GM18951 (cell line): ENCODE data around the gene IFT122.

Experiments
- POLR2A ChIP-seq: IDR thresholded peaks from 4 replicates; pipeline ENCODE4 v1.6.1; 2011; ENCODE audit warnings: mild to moderate bottlenecking; ENCODE audit not compliant: insufficient read length, insufficient read depth; ENCODE audit errors: extremely low read depth
- in situ Hi-C: fragments of 300-500 bp; cut with MboI; formaldehyde crosslinking; loops from one replicate; pipeline ENCODE4 v1.12.0; 2022; ENCODE audit warnings: low sequenced_read_pairs, mixed read lengths, inconsistent platforms; ENCODE audit not compliant: unreplicated experiment

IFT122 gene

DNA sequence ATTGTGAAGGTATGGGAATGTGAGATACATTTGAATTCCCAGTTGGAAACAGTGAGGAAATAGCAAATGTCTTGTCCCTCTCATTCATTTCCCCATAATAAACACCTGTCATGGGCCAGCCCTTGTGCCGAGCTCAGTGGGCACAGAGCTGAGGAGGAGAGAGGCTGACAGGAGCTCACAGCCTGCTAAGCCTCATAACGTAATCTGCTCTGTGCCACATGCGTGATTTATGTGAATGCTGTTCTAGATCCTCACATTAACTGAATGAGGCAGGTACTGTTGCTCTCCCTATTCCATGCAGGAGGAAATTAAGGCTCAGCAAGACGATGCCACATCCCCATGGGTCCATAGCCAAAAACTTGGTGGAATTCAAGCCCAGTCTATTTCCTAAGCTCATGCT, 53.2 kb downstream of the IFT122 start:
- in situ Hi-C loops: loop anchor here (25.0 kb wide), 2 partner anchors 344 to 444 kb away; no protein-coding TSS in a partner anchor
- no peak for TF ChIP-seq POLR2A

- in situ Hi-C loops: loop anchor here (25.0 kb wide), 2 partner anchors 343 to 443 kb away; no protein-coding TSS in a partner anchor
Measured at GRCh38 chr3:129494499-129494898, 54.5 kb downstream of the IFT122 start.

- in situ Hi-C loops: loop anchor here (25.0 kb wide), 2 partner anchors 342 to 442 kb away; no protein-coding TSS in a partner anchor
Measured at GRCh38 chr3:129495006-129495639, 55.1 kb downstream of the IFT122 start.

DNA sequence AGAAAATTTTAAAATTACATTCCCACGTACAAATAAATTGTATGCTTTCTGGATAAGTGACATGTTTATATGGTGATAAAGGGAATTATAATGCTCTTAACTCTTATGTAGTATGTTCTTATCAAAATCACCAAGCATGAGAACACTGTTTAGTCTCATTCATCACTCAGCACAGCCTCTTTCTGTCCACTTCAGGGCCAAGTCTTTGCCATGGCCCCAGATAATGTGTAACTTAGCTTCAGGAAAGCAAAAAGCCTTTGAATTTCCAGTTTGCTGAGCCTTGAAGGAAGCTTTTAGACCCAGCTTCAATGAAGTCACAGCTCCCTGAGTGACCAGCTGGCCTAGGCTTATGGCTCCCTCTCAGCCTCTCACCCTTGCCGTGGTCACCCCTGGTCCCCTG, 57.9 kb downstream of the IFT122 start:
- in situ Hi-C loops: loop anchor here (25.0 kb wide), 2 partner anchors 339 to 439 kb away; no protein-coding TSS in a partner anchor

GRCh38 chr3:129498603-129499488, 58.8 kb downstream of the IFT122 start:
- in situ Hi-C loops: loop anchor here (25.0 kb wide), 2 partner anchors 338 to 438 kb away; no protein-coding TSS in a partner anchor

- in situ Hi-C loops: loop anchor here (25.0 kb wide), 2 partner anchors 338 to 438 kb away; no protein-coding TSS in a partner anchor
Measured at GRCh38 chr3:129499604-129500333, 59.7 kb downstream of the IFT122 start.

GRCh38 chr3:129500334-129500658, 60.3 kb downstream of the IFT122 start:
- in situ Hi-C loops: no loop called here

GRCh38 chr3:129501630-129502029, 61.6 kb downstream of the IFT122 start:
- in situ Hi-C loops: no loop called here

More at GRCh38 chr3:129500334-129500658, 60.3 kb downstream of the IFT122 start:
- no peak for TF ChIP-seq POLR2A

GRCh38 chr3:129502641-129503408, 62.8 kb downstream of the IFT122 start:
- in situ Hi-C loops: no loop called here
- no peak for TF ChIP-seq POLR2A

More at GRCh38 chr3:129501630-129502029, 61.6 kb downstream of the IFT122 start:
- no peak for TF ChIP-seq POLR2A

DNA sequence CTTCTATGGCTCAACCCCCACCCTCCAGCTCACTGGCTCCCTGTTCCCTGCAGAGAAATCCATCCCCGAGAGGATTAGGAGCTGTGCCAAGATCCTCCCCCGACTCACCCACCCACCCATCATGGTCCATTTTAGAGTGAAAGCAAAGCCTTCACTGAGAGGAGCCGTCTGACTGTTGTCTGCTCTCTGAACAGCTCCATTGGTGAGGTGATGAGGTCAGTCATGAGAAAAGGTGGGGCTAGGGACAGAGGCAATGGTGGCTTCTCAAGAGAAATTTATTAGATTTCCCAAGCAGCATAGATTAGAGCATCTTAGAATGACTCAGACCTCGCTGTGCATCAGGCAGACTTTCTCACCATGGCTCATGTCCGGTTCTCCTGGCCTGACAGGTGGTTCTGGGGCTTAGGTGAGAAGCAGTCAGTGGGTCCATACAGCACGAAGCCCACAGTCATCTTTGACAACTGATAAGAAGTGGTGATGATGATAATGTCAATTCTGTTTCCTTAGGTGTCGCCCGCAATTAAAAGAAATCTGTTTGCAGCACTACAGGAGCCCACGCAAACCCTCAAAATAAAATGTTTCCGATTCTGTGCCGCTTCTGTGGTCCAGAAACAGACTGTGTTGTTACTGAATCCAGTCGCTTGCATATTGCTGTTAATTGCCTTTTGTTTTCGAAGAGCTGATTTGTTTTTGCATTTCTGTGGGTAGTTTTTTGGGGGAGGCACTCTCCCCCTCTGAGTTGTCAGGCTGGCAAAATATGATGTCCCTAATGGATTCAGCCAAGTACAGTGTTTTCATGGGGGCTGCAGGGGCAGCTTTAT, 63.7 kb downstream of the IFT122 start:
- no peak for TF ChIP-seq POLR2A
- in situ Hi-C loops: no loop called here

DNA sequence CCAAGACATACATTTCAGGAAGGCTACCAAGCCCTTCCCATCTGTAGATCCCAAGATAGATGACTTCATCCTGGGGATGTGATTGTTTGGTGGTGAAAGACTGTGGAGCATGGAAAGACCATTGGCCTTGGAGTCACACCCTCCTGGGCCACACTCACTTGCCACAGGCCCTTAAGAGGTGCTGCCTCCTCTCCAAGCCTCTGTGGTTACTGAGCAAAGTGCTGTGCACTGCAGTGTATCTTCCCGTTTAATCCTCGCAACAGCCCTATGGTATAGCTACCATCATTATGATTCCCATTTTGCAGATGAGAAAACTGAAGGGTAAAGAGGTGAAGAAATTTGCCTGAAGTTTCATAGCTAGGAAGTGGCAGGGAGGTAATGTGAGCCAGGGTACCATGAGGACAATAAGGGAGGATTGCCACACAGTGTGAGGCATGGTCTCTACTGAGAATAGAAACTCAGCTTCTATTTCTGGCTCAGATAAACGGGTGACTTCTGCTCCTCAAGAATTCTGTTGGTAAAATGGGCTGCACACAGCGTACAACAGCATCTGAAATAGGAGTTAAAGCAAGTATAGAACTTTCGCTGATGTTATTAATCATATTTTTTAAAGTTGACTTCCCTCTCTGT, 64.6 kb downstream of the IFT122 start:
- in situ Hi-C loops: no loop called here
- TF ChIP-seq POLR2A: no peak

DNA sequence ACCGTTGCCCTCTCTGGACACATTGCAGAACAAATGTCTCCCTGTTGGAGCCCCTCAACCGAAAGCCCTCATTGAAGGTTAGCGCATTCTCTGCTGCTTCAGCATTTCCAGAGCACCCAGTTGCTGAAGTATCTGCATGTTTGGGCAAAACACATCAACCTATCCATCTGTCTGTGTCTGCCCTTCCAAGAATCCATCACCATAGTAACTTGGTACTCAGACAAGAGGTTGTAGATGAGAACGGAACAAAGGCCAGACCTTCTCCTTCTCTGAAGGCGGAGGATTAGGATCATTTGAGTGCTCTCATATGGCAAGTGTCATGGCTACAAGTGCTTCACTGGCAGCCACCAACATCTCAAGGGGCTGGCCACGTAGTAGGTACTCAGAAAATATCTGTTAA, 65.3 kb downstream of the IFT122 start:
- no peak for TF ChIP-seq POLR2A
- in situ Hi-C loops: no loop called here
